Measurements from ENCODE around the gene CDRT15.

The CDRT15 gene

GRCh38 chr17:14206891-14207290, 29.8 kb downstream of the CDRT15 start:
- Histone ChIP-seq H3K79me2 (ENCODE audit: insufficient read depth, low read length) (no peaks in the 10 kb centered on the region), H3K9ac (ENCODE audit: low read length) (no peak overlapping the region), H3K36me3 (ENCODE audit: low read length) (no peaks in the 10 kb centered on the region), H3F3A (ENCODE audit: insufficient read depth) (no peaks in the 10 kb centered on the region), H4K20me1 (ENCODE audit: low read depth, low read length) (no peaks in the 10 kb centered on the region), H3K4me2 (ENCODE audit: low read depth, low read length, poor library complexity, severe bottlenecking) (no peak overlapping the region), H3K4me3 (ENCODE audit: insufficient read depth, low read length, poor library complexity, severe bottlenecking) (no peak overlapping the region), H2AFZ (ENCODE audit: low read depth, low read length, severe bottlenecking) (no peak overlapping the region), H3K9me2 (replicated peaks; ENCODE audit: insufficient read depth, low read length) (no peaks in the 10 kb centered on the region), H3K27ac (ENCODE audit: low read depth, low read length) (no peak overlapping the region), H3K9me3 (ENCODE audit: insufficient read depth, low read length) (no peaks in the 10 kb centered on the region), H3K27me3 (ENCODE audit: low read length) (no peaks in the 10 kb centered on the region)
- TF ChIP-seq EZH2phosphoT487 (conservative IDR thresholded peaks at IDR 0.05; ENCODE audit: low read length) = no peak
- TF ChIP-seq CTCF (IDR thresholded peaks at IDR 0.05; ENCODE audit: insufficient read depth, low read length, poor library complexity, severe bottlenecking) = no peak

GRCh38 chr17:14205992-14206461, 30.6 kb downstream of the CDRT15 start:
- no peaks in the 10 kb centered on the region for H3F3A ChIP-seq (ENCODE audit: insufficient read depth)
- H3K9ac ChIP-seq (ENCODE audit: low read length) = no peak overlapping the region
- no peaks in the 10 kb centered on the region for H3K79me2 ChIP-seq (ENCODE audit: insufficient read depth, low read length)
- no peaks in the 10 kb centered on the region for H4K20me1 ChIP-seq (ENCODE audit: low read depth, low read length)
- no peak overlapping the region for H3K4me3 ChIP-seq (ENCODE audit: insufficient read depth, low read length, poor library complexity, severe bottlenecking)
- H3K36me3 ChIP-seq (ENCODE audit: low read length) = no peaks in the 10 kb centered on the region
- no peaks in the 10 kb centered on the region for H3K9me2 ChIP-seq (replicated peaks; ENCODE audit: insufficient read depth, low read length)
- TF ChIP-seq EZH2phosphoT487 (conservative IDR thresholded peaks at IDR 0.05; ENCODE audit: low read length) (no peak), CTCF (IDR thresholded peaks at IDR 0.05; ENCODE audit: insufficient read depth, low read length, poor library complexity, severe bottlenecking) (no peak)
- no peak overlapping the region for H3K27ac ChIP-seq (ENCODE audit: low read depth, low read length)
- no peak overlapping the region for H2AFZ ChIP-seq (ENCODE audit: low read depth, low read length, severe bottlenecking)
- H3K9me3 ChIP-seq (ENCODE audit: insufficient read depth, low read length) = no peaks in the 10 kb centered on the region
- H3K4me2 ChIP-seq (ENCODE audit: low read depth, low read length, poor library complexity, severe bottlenecking) = no peak overlapping the region
- no peaks in the 10 kb centered on the region for H3K27me3 ChIP-seq (ENCODE audit: low read length)

GRCh38 chr17:14205380-14205779, 31.3 kb downstream of the CDRT15 start:
- Histone ChIP-seq H3K9me3 (ENCODE audit: insufficient read depth, low read length) (no peaks in the 10 kb centered on the region), H4K20me1 (ENCODE audit: low read depth, low read length) (no peaks in the 10 kb centered on the region), H3K9me2 (replicated peaks; ENCODE audit: insufficient read depth, low read length) (no peaks in the 10 kb centered on the region), H3K36me3 (ENCODE audit: low read length) (no peaks in the 10 kb centered on the region), H3K27me3 (ENCODE audit: low read length) (no peaks in the 10 kb centered on the region), H3K27ac (ENCODE audit: low read depth, low read length) (no peak overlapping the region), H3K4me3 (ENCODE audit: insufficient read depth, low read length, poor library complexity, severe bottlenecking) (no peak overlapping the region), H3F3A (ENCODE audit: insufficient read depth) (no peaks in the 10 kb centered on the region), H3K4me2 (ENCODE audit: low read depth, low read length, poor library complexity, severe bottlenecking) (no peak overlapping the region), H3K9ac (ENCODE audit: low read length) (no peak overlapping the region), H3K79me2 (ENCODE audit: insufficient read depth, low read length) (no peaks in the 10 kb centered on the region), H2AFZ (ENCODE audit: low read depth, low read length, severe bottlenecking) (no peak overlapping the region)
- no peak for TF ChIP-seq CTCF (IDR thresholded peaks at IDR 0.05; ENCODE audit: insufficient read depth, low read length, poor library complexity, severe bottlenecking)

Measured in SU-DHL-6 (cell line).